IMR-90 (cell line): ENCODE results near the gene MERTK. TPM values are rescaled to one million over a fixed set of nuclear protein-coding genes. Genes with fewer than 3 reads are reported as not detected.

ENCODE experiments used
- ATAC-seq: fragments of 200-7000 bp; cut with Tn5 transposase; 2 replicates; pipeline ENCODE4 v1.9.1; 2020; ENCODE audit warnings: low read depth, mild to moderate bottlenecking, moderate library complexity
- BruUV-seq: library from RNA; stranded (reverse); fragments of 400-500 nt; replicated peaks from 2 replicates; lab custom pipeline; 2021; lab: Mats Ljungman, UMichigan
- CTCF ChIA-PET: fragments of 300-600 bp; formaldehyde crosslinking; extraction: SDS; loops from one replicate; lab custom pipeline; 2021; ENCODE audit warnings: antibody characterized with exemption; lab: Yijun Ruan, JAX
- POLR2A ChIA-PET: fragments of 300-600 bp; sonication (Branson Sonifier 250); formaldehyde crosslinking; loops from one replicate; lab custom pipeline; 2022; ENCODE audit warnings: antibody characterized with exemption; ENCODE audit not compliant: unreplicated experiment; lab: Charles Lee
- DNase-seq: peaks from one replicate; pipeline ENCODE4 v3.0.0; 2013
- H2AFZ ChIP-seq: replicated peaks from 2 replicates; pipeline ENCODE3; 2013; ENCODE audit warnings: low read length, mild to moderate bottlenecking; ENCODE audit not compliant: poor library complexity
- H2AK5ac ChIP-seq: 2 replicates; pipeline ENCODE4 v1.6.1; 2013; ENCODE audit warnings: low read depth, low read length, inconsistent platforms
- H2AK9ac ChIP-seq: replicated peaks from 2 replicates; pipeline ENCODE3; 2013; ENCODE audit warnings: mild to moderate bottlenecking, low read depth, low read length, moderate library complexity; ENCODE audit not compliant: poor library complexity
- H2BK120ac ChIP-seq: 2 replicates; pipeline ENCODE4 v1.6.1; 2013; ENCODE audit warnings: low read depth, low read length, inconsistent platforms
- H2BK15ac ChIP-seq: 3 replicates; pipeline ENCODE4 v1.6.1; 2013; ENCODE audit warnings: low read depth, low read length, inconsistent platforms
- H2BK20ac ChIP-seq: 2 replicates; pipeline ENCODE4 v1.6.1; 2013; ENCODE audit warnings: low read depth, mild to moderate bottlenecking, inconsistent platforms, low read length, moderate library complexity
- H2BK5ac ChIP-seq: 2 replicates; pipeline ENCODE4 v1.6.1; 2013; ENCODE audit warnings: mild to moderate bottlenecking, low read depth, low read length, inconsistent platforms; ENCODE audit not compliant: poor library complexity, severe bottlenecking
- H3K14ac ChIP-seq: replicated peaks from 2 replicates; pipeline ENCODE4 v1.6.1; 2013; ENCODE audit warnings: low read depth, low read length, inconsistent platforms
- H3K18ac ChIP-seq: 2 replicates; pipeline ENCODE4 v1.6.1; 2013; ENCODE audit warnings: low read depth, low read length, control low read depth
- H3K23ac ChIP-seq: 2 replicates; pipeline ENCODE4 v1.6.1; 2013; ENCODE audit warnings: low read depth, low read length, inconsistent platforms
- H3K27ac ChIP-seq: 2 replicates; pipeline ENCODE4 v1.5.1; 2013; ENCODE audit warnings: mild to moderate bottlenecking, control low read depth, low read length; ENCODE audit not compliant: insufficient read depth
- H3K27me3 ChIP-seq: 2 replicates; pipeline ENCODE4 v1.6.1; 2013; ENCODE audit warnings: low read length; ENCODE audit not compliant: control insufficient read depth, insufficient read depth
- H3K36me3 ChIP-seq: 2 replicates; pipeline ENCODE4 v1.6.1; 2013; ENCODE audit warnings: low read length, mixed read lengths; ENCODE audit not compliant: control insufficient read depth, insufficient read depth
- H3K4ac ChIP-seq: 2 replicates; pipeline ENCODE4 v1.6.1; 2013; ENCODE audit warnings: low read depth, low read length, inconsistent platforms
- H3K4me1 ChIP-seq: 2 replicates; pipeline ENCODE4 v1.6.1; 2013; ENCODE audit warnings: low read length, mixed read lengths; ENCODE audit not compliant: control insufficient read depth, insufficient read depth
- H3K4me2 ChIP-seq: 2 replicates; pipeline ENCODE4 v1.6.1; 2013; ENCODE audit warnings: low read depth, mild to moderate bottlenecking, control low read depth, low read length, moderate library complexity
- H3K4me3 ChIP-seq: 2 replicates; pipeline ENCODE4 v1.5.1; 2013; ENCODE audit warnings: low read depth, mild to moderate bottlenecking, control low read depth, low read length, moderate library complexity; ENCODE audit not compliant: insufficient read depth
- H3K56ac ChIP-seq: 2 replicates; pipeline ENCODE4 v1.6.1; 2013; ENCODE audit warnings: low read length, inconsistent platforms; ENCODE audit not compliant: insufficient read depth; ENCODE audit errors: extremely low read depth
- H3K79me1 ChIP-seq, 2 experiments: 2 replicates each; pipeline ENCODE4 v1.6.1; 2013; ENCODE audit warnings: low read length in 2 of 2, inconsistent platforms in 1 of 2, low read depth in 1 of 2
- H3K9ac ChIP-seq: 2 replicates; pipeline ENCODE4 v1.6.1; 2013; ENCODE audit warnings: low read depth, low read length, control low read depth
- H3K9me1 ChIP-seq: 2 replicates; pipeline ENCODE4 v1.6.1; 2013; ENCODE audit warnings: low read length, inconsistent platforms; ENCODE audit not compliant: insufficient read depth
- H3K9me3 ChIP-seq: 2 replicates; pipeline ENCODE4 v1.6.1; 2013; ENCODE audit warnings: low read length; ENCODE audit not compliant: control insufficient read depth, insufficient read depth
- H4K20me1 ChIP-seq: 2 replicates; pipeline ENCODE4 v1.6.1; 2013; ENCODE audit warnings: low read length, inconsistent platforms; ENCODE audit not compliant: insufficient read depth
- H4K5ac ChIP-seq: 2 replicates; pipeline ENCODE4 v1.6.1; 2013; ENCODE audit warnings: mild to moderate bottlenecking, low read depth, low read length, control low read depth
- H4K8ac ChIP-seq, 2 experiments: 2 replicates each; pipeline ENCODE4 v1.6.1; 2013; ENCODE audit warnings: low read depth in 2 of 2, low read length in 2 of 2, control low read depth in 1 of 2, inconsistent platforms in 1 of 2
- H4K91ac ChIP-seq: 2 replicates; pipeline ENCODE4 v1.6.1; 2013; ENCODE audit warnings: low read depth, low read length, inconsistent platforms; ENCODE audit not compliant: insufficient read depth
- BHLHE40 ChIP-seq: fragments of 150-350 bp; IDR thresholded peaks from 2 replicates; pipeline ENCODE4 v1.6.1; 2016; ENCODE audit warnings: mild to moderate bottlenecking, low read depth, low read length
- CHD1 ChIP-seq: IDR thresholded peaks from 2 replicates; pipeline ENCODE4 v1.6.1; 2012; ENCODE audit warnings: low read depth, low read length, improper control_type of control experiment
- FOS ChIP-seq: fragments of 150-350 bp; IDR thresholded peaks from 2 replicates; pipeline ENCODE4 v1.6.1; 2016; ENCODE audit warnings: low read depth, low read length
- MAFK ChIP-seq: IDR thresholded peaks from 2 replicates; pipeline ENCODE4 v1.6.1; 2012; ENCODE audit warnings: low read depth, low read length, improper control_type of control experiment
- MAZ ChIP-seq: IDR thresholded peaks from 2 replicates; pipeline ENCODE4 v1.6.1; 2012; ENCODE audit warnings: low read depth, mild to moderate bottlenecking, low read length, improper control_type of control experiment, moderate library complexity, borderline replicate concordance
- RAD21 ChIP-seq: IDR thresholded peaks from 2 replicates; pipeline ENCODE4 v1.6.1; 2012; ENCODE audit warnings: low read length, improper control_type of control experiment
- WGBS, 2 experiments: methylation state at CpG; one replicate each; pipeline versions ENCODE4 v1.1.5 to v1.1.7; 2013; ENCODE audit warnings: missing lambda C conversion rate in 2 of 2; ENCODE audit not compliant: insufficient read length in 1 of 2; ENCODE audit errors: extremely low coverage in 2 of 2; 5-methylcytosine and 5-hydroxymethylcytosine counted together
- dilution Hi-C: fragments of 300-500 bp; cut with HindIII; formaldehyde crosslinking; loops from one replicate; pipeline ENCODE4 v1.14.3; 2018; ENCODE audit warnings: low sequenced_read_pairs; ENCODE audit not compliant: unreplicated experiment
- in situ Hi-C: fragments of 300-500 bp; cut with MboI; formaldehyde crosslinking; loops from 3 replicates; pipeline ENCODE4 v1.14.3; 2019; ENCODE audit warnings: low sequenced_read_pairs, inconsistent platforms, mixed read lengths
- intact Hi-C: fragments of 100-400 bp; cut with micrococcal nuclease; formaldehyde crosslinking; loops from 2 replicates; pipeline ENCODE4 v1.10.0; 2022
- polyA plus RNA-seq, 3 experiments: library from polyadenylated mRNA; depleted of rRNA; stranded (reverse); fragments of >200 nt; gene quantifications; 2 replicates each; pipeline ENCODE4 v1.2.3, GENCODE V29; 2012; ENCODE audit warnings: low replicate concordance in 1 of 3
- total RNA-seq: library from RNA; depleted of rRNA; stranded (reverse); fragments of >200 nt; gene quantifications from 2 replicates; pipeline ENCODE4 v1.2.3, GENCODE V29; 2012
- TF ChIP-seq, protein P1 (sequence below): fragments of 150-350 bp; IDR thresholded peaks from 2 replicates; pipeline ENCODE4 v1.6.1; 2017; ENCODE audit warnings: mild to moderate bottlenecking, antibody characterized with exemption, low read length, low read depth
- TF ChIP-seq, protein P2 (sequence below): fragments of 150-350 bp; IDR thresholded peaks from 2 replicates; pipeline ENCODE4 v1.6.1; 2016; ENCODE audit warnings: low read depth, mild to moderate bottlenecking, low read length, moderate library complexity, borderline replicate concordance

Gene MERTK
- total and polyA plus RNA-seq, 2 of the 4 experiments (the other 2 are of a cell fraction) = 0.36 to 0.62 TPM

DNA sequence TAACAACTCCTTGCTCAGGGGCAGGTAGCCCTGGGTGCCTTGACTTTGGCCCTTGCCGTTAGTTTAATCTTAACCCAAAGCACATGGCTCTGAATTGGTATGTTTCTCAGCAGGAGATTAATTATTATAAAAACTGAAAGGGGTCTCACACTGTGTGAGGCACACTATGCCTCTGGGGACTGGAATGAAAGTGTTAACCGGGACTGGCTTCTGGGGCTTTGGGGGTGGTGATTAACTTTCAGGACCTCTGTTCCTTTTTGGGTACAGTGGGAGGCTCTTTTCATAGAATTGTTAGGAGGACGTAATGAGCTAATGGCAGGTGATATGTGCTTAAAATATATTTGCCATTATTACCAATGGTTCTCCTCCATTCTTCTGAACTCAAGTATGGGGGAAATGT is 5.1 kb downstream of the MERTK start:
- intact Hi-C loops (no loop called here), in situ Hi-C loops (no loop called here), dilution Hi-C loops (no loop called here)
- Histone ChIP-seq H3K27ac (no peak overlapping the region), H3K4me2 (no peak overlapping the region), H3K9me3 (no peaks in the 10 kb centered on the region), H2AK5ac (no peak overlapping the region), H2BK120ac (no peak overlapping the region), H3K9ac (no peak overlapping the region), H3K23ac (no peak overlapping the region), H3K4ac (no peak overlapping the region), H3K27me3 (peaks cover 54% of the 10 kb centered on the region), H3K9me1 (no peaks in the 10 kb centered on the region), H4K20me1 (no peaks in the 10 kb centered on the region), H3K18ac (no peak overlapping the region), H2BK20ac (no peak overlapping the region), H2AFZ (no peak overlapping the region), H3K56ac (no peak overlapping the region), H3K79me1 (no peaks in the 10 kb centered on the region), H2BK5ac (no peak overlapping the region), H2BK15ac (no peak overlapping the region), H3K4me3 (no peak overlapping the region), H3K4me1 (peaks cover 4% of the 10 kb centered on the region; the same call in 1 of the 2 replicates), H3K36me3 (no peaks in the 10 kb centered on the region), H4K8ac (no peak overlapping the region), H4K91ac (no peak overlapping the region), H2AK9ac (no peak overlapping the region), H3K14ac (no peak overlapping the region), H4K5ac (no peak overlapping the region)
- TF ChIP-seq, protein P1, sequence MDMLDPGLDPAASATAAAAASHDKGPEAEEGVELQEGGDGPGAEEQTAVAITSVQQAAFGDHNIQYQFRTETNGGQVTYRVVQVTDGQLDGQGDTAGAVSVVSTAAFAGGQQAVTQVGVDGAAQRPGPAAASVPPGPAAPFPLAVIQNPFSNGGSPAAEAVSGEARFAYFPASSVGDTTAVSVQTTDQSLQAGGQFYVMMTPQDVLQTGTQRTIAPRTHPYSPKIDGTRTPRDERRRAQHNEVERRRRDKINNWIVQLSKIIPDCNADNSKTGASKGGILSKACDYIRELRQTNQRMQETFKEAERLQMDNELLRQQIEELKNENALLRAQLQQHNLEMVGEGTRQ = no peak
- TF ChIP-seq CHD1 (no peak), MAZ (no peak), FOS (no peak), RAD21 (no peak), BHLHE40 (no peak), MAFK (no peak)
- TF ChIP-seq, protein P2, sequence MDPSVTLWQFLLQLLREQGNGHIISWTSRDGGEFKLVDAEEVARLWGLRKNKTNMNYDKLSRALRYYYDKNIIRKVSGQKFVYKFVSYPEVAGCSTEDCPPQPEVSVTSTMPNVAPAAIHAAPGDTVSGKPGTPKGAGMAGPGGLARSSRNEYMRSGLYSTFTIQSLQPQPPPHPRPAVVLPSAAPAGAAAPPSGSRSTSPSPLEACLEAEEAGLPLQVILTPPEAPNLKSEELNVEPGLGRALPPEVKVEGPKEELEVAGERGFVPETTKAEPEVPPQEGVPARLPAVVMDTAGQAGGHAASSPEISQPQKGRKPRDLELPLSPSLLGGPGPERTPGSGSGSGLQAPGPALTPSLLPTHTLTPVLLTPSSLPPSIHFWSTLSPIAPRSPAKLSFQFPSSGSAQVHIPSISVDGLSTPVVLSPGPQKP = no peak
- ATAC-seq (no peak), DNase-seq (no peak)
- WGBS, 2 experiments = no CpG with 5 or more reads among the region's 3 CpGs
- ChIA-PET CTCF (no interaction called here), POLR2A (interaction anchor here (0.6 kb wide), 1 partner anchor 8 kb away, joined by 3 read pairs; no protein-coding TSS in a partner anchor)
- no TSS peak for BruUV-seq
